Measurements from ENCODE around the gene HOXB2. TPM values are rescaled to one million over a fixed set of nuclear protein-coding genes. Genes with fewer than 3 reads are reported as not detected.

HOXB2 gene
- total and polyA plus RNA-seq, 2 of the 8 experiments (the other 6 are each of a cell fraction or from before 2014, with no cell fraction given): not detected

GRCh38 chr17:48565022-48565554 lies 20.2 kb upstream of the HOXB2 start:
- no peak overlapping the region for H3K23ac ChIP-seq (ENCODE audit: insufficient read length)
- no peak overlapping the region for H2AK5ac ChIP-seq (ENCODE audit: low read depth, low read length)
- ChIA-PET CTCF (ENCODE audit: partially characterized antibody) (interaction anchor here (0.8 to 3.1 kb wide), 6 partner anchors 9 to 72 kb away, joined by 3 to 10 read pairs (median 4); no protein-coding TSS in a partner anchor), POLR2A (ENCODE audit: partially characterized antibody) (no interaction called here)
- no peak for TF ChIP-seq RBBP5 (IDR thresholded peaks at IDR 0.05; ENCODE audit: borderline replicate concordance, low read depth, low read length)
- peak; percentile 78 for TF ChIP-seq RNF2 (IDR thresholded peaks at IDR 0.05; ENCODE audit: borderline replicate concordance, low read depth, low read length, missing control alignments, poor library complexity, severe bottlenecking)
- peak; percentile 92; the same call in 1 of the 2 replicates for TF ChIP-seq SUZ12 (IDR thresholded peaks at IDR 0.05; ENCODE audit: low read length)
- peak; percentile 88 for TF ChIP-seq EZH2 (IDR thresholded peaks at IDR 0.05; ENCODE audit: low read depth, low read length, severe bottlenecking)
- peak overlapping the region; percentile 18; the same call in 1 of the 2 replicates for H2BK12ac ChIP-seq (ENCODE audit: low read depth, low read length)
- peaks cover 0 to 5% (median 0%) of the 10 kb centered on the region in 4 experiments; a peak in 1 of 8 replicates for H3K36me3 ChIP-seq (ENCODE audit: control insufficient read depth in 2 of 4, insufficient read depth in 4 of 4, low read length in 3 of 4)
- H2BK120ac ChIP-seq (replicated peaks; ENCODE audit: low read depth, low read length): no peak overlapping the region
- H3K4me1 ChIP-seq (replicated peaks in 1 of 4; ENCODE audit: control insufficient read depth in 3 of 4, insufficient read depth in 4 of 4, low read length in 3 of 4): peaks cover 0 to 5% (median 4%) of the 10 kb centered on the region in 4 experiments; a peak in 5 of 7 replicates
- no peak overlapping the region for H3K4ac ChIP-seq (replicated peaks; ENCODE audit: insufficient read length, low read depth, low read length)
- no peak overlapping the region for H3K18ac ChIP-seq (ENCODE audit: extremely low read depth, low read length)
- no peak overlapping the region for H3K56ac ChIP-seq (replicated peaks; ENCODE audit: insufficient read length, low read depth, low read length)
- H3K23me2 ChIP-seq (ENCODE audit: low read depth, low read length): peaks cover 4% of the 10 kb centered on the region; the same call in 1 of the 2 replicates
- no peak overlapping the region for H2AFZ ChIP-seq (ENCODE audit: low read length)
- H3K9me3 ChIP-seq (ENCODE audit: insufficient read depth in 2 of 2, low read depth in 1 of 2, low read length in 1 of 2): no peaks in the 10 kb centered on the region
- peaks cover 99 to 100% (median 100%) of the 10 kb centered on the region in 4 experiments for H3K27me3 ChIP-seq (replicated peaks in 1 of 4; ENCODE audit: control insufficient read depth in 3 of 4, extremely low read depth in 1 of 4, insufficient read depth in 3 of 4, low read length in 3 of 4)
- H4K5ac ChIP-seq (ENCODE audit: insufficient read length, low read depth, low read length): no peak overlapping the region
- no peaks in the 10 kb centered on the region for H3K79me2 ChIP-seq (ENCODE audit: control insufficient read depth in 1 of 2, insufficient read depth in 2 of 2, low read length in 2 of 2)
- no peak overlapping the region for H3K27ac ChIP-seq (ENCODE audit: low read depth, low read length)
- H2BK20ac ChIP-seq (ENCODE audit: low read length): no peak overlapping the region
- H3K14ac ChIP-seq (ENCODE audit: insufficient read length): no peak overlapping the region
- DNase-seq (ENCODE audit: low read depth in 1 of 2, low spot score in 2 of 2) (no peak), FAIRE-seq (no peak)
- no peaks in the 10 kb centered on the region for H3K79me1 ChIP-seq (ENCODE audit: low read depth, low read length)
- H2BK15ac ChIP-seq (ENCODE audit: low read length): no peak overlapping the region
- WGBS, 2 experiments (ENCODE audit: extremely low coverage in 1 of 2, insufficient coverage in 1 of 2, insufficient read length in 1 of 2, insufficient replicate concordance in 2 of 2, low coverage in 1 of 2, low lambda C conversion rate in 2 of 2, missing lambda C conversion rate in 1 of 2): 3% methylated on average over 2 of the region's 2 CpGs; no CpG with 5 or more reads in 1 of the 2 experiments
- peak overlapping the region in 1 of 2 experiments; percentile 7; a peak in 1 of 4 replicates for H3K4me2 ChIP-seq (ENCODE audit: insufficient read depth in 1 of 2, low read depth in 2 of 2, low read length in 2 of 2)
- peaks cover 2 to 34% of the 10 kb centered on the region in 2 experiments for H4K20me1 ChIP-seq (replicated peaks in 1 of 2; ENCODE audit: control insufficient read depth in 1 of 2, insufficient read depth in 2 of 2, low read length in 2 of 2)
- no peak overlapping the region for H3K4me3 ChIP-seq (ENCODE audit: extremely low read depth in 1 of 4, insufficient read depth in 2 of 4, low read depth in 3 of 4, low read length in 4 of 4)
- no peak overlapping the region for H4K8ac ChIP-seq (ENCODE audit: extremely low read depth, insufficient read depth, low read length)
- H2BK5ac ChIP-seq (ENCODE audit: low read depth, low read length): no peak overlapping the region
- H3K9ac ChIP-seq (replicated peaks in 1 of 4; ENCODE audit: extremely low read depth in 1 of 4, low read depth in 3 of 4, low read length in 3 of 4): no peak overlapping the region
- no peak overlapping the region for H4K91ac ChIP-seq (replicated peaks; ENCODE audit: insufficient read length, low read length)
